DMS153 treated with DMSO at 0.1 percent for 48 hours (cell line): Measurements from ENCODE around the gene TMED1.
"Not testable (repeated sequence)": the region's sequence is repeated elsewhere in the genome, so short reads cannot be mapped to it uniquely, and the experiment has no call there.

Experiments
- DNase-seq: peaks from one replicate; lab custom pipeline; 2025; ENCODE audit not compliant: unreplicated experiment; lab: John Stamatoyannopoulos, UW

TMED1 gene, protein sequence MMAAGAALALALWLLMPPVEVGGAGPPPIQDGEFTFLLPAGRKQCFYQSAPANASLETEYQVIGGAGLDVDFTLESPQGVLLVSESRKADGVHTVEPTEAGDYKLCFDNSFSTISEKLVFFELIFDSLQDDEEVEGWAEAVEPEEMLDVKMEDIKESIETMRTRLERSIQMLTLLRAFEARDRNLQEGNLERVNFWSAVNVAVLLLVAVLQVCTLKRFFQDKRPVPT

DNA sequence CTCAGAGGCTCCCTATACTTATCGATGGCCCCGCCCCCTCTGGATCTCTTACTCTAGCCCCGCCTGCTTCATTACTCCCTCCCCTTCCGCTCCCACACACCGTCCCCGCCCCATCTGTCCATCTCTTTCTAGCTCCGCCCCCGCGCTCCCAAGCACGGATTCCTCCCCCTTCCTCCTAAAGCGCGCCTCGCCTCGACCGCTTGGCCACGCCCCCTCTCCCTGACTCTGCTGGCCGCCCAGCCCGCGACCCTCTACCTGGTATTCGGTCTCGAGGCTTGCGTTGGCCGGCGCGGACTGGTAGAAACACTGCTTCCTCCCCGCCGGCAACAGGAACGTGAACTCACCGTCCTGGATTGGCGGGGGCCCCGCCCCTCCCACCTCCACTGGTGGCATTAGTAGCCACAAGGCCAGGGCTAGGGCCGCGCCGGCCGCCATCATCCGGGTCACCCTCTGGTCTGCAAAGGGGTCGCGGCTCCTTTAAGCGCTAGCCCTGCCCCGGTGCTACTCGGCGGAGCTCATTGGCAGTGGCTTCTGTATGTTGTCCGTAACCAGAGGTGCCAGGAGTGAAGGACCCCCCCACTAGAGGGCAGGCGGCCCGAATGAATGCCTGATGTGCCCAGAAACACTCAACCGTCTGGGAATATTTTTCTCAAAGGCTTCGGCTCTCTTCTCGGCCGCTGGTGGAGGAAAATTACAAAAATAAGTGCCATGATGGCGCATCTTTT lies at the start of gene TMED1:
Gene TMED1, minus strand, starts transcription at position 459 of the 725 bp plus-strand sequence. Its CDS starts 21 bp downstream, at position 438.
- DNase-seq = peak; percentile 99

DNA sequence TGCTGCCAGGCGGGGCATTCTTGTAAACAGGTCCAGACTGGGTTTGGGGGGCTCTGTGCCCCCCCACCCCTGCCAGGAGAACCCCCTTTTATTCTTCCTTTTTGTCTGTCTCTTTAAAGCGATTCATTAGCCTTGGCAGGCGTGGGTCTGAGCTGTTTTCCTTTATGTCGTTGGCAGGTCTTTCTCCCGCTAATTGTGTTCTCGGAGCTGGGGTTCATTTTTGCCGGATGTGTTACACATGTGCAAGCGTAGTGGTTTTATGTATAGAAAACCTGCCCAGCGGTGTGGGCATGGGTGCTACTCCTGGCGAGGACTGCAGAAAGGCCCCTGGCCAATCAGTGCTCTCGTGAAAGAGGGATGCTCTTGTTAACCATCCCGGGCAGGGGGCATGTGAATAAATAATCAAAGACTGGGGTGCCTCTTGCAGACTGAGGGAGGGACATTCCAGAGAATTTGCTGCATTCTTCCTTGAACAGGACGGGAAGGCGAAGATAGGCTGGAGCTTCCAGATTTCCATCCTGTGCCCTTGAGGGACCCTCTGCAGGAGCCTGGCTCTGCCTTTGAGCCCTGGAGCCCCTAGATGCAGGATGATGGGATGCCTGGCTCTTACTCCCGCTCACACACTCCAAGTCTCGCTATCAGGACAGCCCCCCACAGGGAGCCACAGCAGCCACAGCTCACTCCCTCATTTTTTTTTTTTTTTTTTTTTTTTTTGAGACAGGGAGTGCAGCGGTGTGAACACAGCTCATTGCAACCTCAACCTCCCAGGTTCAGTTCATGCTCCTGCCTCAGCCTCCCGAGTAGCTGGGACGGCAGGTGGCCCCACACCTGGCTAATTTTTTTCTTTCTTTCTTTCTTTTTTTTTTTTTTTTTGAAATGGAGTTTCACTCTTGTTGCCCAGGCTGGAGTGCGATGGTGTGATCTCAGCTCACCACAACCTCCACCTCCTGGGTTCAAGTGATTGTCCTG lies 49.5 kb upstream of the TMED1 start:
- no peak for DNase-seq

DNA sequence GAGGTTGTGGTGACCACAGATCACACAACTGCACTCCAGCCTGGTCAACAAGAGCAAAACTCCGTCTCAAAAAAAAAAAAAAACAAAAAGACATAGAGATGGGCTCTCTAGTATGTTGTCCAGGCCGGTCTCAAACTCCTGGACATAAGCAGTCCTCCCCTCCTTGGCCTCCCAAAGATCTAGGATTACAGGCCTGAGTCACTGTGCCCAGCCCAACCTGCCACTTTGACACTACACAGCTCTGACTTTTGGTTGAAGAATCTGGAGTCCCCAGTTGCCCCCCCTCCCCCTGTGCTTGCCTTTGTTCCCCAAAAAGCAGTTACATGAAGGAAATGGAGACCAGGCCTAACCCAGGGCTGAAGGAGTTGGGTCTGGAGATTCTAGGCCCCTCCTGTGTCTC lies 48.3 kb upstream of the TMED1 start:
- DNase-seq = no peak

DNA sequence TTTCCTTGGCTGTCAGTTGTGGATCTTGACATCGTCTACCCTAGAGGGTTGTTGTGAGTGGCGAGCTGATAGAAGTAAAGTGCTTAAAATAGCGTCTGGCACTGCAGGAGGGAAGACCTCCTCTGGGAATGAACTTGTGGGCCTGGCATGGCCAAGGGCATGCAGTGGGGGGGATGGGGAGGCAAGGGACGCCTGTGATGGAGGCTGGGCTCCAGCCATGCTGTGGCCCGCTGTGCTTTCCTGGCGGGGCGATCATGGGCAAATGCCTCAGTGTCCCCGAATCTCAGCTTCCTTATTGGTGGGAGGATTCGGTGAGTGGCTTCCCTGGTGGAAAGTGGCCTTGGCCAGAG lies 46.1 kb upstream of the TMED1 start:
- DNase-seq = no peak

DNA sequence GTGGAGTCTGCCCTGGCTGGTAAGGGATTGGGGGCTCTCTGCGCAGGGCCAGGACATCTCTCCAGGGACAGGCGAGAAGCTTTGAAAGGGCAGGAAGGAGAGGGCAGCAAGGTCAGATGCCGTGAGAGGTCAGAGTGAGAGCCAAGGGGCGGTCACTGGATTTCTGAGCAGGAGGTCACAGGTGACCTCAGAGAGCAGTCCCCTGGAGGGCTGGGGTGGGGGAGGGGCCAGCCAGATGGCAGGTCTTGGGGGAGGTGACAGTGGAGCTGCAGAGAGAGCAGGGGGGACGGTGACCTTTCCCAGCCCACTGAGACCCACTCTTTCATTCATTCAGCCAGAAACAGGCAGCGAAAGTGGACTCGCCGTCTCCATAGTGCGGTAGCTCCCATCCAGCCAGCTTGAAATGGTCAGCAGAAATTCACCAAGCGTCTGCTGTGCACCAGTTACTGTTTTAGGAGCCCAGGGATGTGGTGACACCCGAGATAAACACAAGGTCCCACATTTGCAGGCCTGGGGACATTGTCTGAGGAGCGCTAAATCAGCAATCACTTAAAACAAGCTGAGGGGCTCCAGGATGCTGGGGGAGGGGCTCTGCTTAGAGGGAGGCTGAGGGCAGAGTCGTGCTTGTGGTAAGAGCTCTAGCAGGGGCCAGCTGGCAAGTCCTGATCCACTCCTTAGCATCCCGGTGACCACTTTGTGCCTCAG lies 45.5 kb upstream of the TMED1 start:
- no peak for DNase-seq

DNA sequence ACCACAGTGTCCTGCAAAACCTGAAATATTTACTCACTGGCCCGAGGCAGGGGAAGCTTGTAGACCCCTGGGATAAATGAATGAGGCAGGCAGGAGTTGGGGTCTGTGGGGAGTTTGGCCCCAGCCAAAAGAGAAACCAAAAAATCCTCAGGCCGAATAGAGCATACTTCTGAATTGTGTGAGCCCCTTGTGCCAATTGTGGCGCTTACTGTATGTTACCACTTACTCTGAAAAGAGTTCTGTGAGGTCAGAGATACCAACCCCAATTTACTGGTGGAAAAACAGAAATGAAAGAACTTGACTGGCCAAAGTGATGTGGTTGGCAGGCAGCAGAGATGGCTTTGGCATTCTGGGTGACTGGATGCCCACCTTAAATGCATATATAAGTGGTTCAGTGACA lies 42.2 kb upstream of the TMED1 start:
- DNase-seq = no peak

DNA sequence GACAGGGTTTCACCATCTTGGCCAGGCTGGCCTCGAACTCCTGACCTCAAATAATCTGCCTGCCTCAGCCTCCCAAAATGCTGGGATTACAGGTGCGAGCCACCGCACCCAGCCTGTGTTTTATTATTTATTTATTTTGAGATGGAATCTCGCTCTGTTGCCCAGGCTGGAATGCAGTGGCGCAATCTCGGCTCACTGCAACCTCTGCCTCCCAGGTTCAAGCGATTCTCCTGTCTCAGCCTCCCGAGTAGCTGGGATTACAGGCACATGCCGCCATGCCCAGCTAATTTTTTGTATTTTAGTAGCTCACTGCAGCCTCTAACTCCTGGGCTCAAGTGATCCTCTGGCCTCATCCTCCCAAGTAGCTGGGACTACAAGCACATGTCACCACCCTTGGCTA lies 41.6 kb upstream of the TMED1 start:
- not testable (repeated sequence) for DNase-seq

DNA sequence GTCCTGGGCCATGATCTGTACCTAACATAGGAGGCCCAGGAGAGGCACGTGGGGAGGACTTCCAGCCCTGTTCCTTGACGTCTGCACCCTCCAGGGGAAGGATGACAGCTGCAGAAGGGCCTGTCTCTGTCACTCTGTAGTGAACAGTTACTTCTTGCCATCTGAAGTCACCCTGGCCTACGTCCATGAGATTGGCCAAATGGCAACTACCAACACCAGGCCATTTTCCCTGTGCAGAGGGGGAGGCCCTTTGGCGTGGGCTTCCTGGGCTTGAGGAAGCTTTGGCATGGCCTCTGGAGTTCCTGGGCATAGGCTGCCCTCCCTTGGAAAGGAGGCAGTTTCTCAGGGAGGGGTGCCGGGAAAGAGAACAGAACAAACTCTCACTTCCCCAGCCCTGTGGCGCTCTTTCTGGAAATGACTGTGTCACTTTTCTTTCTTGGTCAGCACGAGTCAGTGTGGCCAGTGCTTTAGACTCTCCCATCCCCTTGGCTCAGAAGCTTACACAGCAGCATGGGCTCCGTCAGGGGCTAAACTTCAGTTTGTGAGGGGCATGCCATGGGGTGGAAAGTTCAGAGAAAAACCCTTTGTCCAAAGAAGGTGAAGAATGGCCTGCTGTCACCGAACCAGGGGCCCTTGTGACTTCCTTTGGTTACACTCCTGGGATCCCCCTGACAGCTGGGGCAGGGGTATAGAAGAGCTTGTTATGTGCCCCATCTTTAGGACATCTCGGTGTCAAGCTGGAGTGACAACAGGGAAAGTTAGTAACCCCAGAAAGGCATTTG lies 40.6 kb upstream of the TMED1 start:
- DNase-seq = no peak

DNA sequence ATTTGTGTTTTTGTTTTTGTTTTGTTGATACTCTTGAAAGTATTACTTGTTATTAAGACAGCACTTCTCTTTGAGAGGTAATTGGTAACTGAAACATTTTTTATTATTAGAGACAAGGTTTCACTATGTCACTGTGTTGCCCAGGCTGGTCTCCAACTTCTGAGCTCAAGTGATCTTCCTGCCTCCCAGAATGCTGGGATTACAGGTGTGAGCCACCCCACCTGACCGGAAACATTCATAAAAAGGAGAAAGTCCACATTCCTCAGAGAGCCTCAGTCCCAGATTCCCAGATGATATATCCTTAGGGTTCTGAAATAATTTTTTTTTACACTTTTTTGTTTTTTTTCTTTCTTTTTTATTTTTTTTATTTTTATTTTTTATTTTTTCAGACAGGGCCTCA lies 38.0 kb upstream of the TMED1 start:
- DNase-seq = no peak

DNA sequence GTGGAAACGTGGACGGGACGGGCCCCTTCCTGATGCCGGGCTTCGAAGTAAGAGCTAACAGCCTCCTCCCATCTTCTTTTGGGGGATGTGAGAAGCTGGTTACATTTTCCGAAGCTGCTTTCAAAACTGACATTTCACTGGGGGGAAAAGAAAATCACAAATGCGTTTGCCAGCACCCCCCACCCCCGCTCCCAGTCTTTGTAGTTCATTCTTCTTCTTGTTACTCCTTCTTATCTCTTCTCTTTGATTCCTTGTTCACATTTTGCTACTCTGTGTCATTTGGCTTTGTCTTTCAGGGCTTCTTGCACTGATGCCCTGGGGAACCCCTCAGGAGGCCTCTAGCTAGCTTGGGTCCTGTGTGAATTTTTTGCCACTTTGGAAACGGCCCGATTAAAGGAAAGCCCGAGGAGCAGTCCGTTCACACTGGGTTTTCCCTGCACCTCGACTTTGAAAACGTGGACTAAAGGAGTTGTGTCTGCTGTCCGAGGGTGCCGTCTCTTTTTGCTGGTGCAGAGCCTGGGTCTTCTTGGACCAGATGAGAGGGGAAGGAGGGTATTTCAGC lies 36.6 kb upstream of the TMED1 start:
- no peak for DNase-seq

DNA sequence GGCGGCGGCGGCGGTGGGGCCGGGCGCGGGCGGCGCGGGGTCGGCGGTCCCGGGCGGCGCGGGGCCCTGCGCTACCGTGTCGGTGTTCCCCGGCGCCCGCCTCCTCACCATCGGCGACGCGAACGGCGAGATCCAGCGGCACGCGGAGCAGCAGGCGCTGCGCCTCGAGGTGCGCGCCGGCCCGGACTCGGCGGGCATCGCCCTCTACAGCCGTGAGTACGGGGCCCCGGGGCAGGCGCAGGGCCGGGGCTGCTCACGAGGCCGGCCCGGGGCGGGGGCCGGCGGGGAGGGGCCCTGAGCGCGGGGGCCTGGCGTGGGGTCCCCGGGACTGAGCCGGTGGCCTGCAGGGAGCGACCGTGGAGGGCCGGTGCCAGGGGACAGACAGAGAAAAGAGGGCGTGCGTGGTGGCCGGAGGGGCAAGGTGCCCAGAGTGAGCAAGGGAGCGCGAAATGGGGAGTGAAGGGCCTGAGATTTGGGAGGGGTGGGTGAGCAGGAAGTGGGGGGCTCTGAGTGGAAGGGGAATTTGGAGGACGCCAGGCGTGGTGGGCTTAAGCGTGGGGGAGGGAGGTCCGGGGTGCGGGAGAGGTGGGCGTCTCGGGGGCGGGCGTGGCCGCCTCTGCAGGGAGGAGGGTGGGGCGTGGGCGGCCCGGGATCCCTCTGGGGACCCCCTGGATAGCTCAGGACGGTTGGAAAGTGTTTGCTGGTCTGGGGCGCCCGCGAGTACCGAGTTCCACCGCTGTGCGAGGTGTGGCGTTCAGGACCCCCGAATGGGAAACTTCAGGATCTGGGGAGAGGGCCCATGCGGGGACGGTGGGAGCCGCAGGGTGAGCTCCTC lies 35.9 kb upstream of the TMED1 start:
- DNase-seq = no peak

DNA sequence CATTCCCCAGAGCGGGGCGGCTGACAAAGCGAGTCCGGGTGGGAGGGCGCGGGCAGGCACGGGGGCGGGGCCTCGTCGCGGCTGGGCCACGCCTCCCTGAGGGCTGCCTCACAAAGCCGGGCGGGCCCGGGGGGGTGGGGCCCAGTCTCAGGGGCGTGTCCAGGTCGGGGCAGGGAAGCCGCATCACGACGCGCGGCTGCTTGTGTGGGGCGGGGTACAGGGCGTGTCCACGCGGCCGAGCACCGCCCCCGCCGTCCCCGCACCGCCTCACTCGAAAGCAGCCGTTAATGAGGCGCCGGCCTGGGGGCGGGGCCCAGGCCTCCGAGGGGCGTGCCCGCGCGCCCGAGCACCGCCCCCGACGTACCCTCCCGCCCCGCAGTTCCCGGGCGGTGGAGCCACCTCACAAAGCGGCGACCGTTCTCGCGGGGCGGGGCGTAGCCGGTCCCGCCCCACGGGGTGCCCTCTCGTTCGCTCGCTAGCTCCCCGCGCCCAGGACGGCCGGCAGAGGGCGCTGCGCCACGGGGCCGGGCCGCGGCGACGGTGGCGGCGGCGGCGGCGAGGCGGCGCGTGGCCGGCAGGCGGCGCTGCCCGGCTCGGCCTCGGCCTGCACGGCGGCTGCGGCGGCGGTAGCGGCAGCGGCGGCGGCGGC lies 35.1 kb upstream of the TMED1 start, which contains the start of gene CARM1:
Gene CARM1, plus strand, starts transcription at position 599 of the 649 bp plus-strand sequence. CDS start 150 bp downstream, outside the sequence.
- DNase-seq = peak; percentile 99

DNA sequence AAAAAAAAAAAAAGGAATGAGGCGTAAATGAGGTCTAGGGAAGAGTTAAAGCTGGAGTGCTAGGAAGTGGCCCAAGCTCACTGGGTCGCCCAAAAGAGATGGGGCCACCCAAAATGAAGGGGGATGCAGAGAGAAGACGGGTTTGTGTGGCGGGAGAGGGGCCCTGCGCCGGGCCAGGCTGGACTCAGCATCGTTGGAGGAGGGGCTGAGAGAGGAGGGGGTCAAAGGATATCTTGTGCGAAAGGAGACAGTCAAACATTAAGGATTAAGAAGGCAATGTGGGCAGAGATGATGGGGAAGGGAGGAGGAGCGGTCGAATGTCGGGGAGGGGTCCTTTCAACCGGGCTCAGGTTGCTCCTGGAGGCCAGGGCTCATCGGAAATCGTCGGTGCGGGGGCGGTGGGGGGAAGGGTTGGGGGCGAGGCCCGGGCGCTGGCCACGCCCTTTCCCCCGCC lies 34.5 kb upstream of the TMED1 start:
- no peak for DNase-seq

DNA sequence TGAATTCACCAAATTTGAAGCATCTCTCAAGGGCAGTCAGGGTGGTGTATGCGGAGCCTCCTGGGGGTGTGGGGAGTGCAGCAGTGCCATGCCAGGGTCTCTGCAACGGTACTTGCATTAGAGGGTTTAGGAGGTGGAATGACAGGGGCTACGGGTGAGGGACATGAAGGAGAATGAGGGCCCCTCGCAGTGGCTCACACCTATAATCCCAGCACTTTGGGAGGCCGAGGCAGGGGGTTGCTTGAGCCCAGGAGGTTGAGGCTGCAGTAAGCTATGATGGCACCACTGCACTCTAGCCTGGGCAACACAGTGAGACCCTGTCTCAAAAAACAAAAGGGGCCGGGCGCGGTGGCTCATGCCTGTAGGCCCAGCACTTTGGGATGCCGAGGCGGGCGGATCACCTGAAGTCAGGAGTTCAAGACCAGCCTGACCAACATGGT lies 33.9 kb upstream of the TMED1 start:
- not testable (repeated sequence) for DNase-seq

DNA sequence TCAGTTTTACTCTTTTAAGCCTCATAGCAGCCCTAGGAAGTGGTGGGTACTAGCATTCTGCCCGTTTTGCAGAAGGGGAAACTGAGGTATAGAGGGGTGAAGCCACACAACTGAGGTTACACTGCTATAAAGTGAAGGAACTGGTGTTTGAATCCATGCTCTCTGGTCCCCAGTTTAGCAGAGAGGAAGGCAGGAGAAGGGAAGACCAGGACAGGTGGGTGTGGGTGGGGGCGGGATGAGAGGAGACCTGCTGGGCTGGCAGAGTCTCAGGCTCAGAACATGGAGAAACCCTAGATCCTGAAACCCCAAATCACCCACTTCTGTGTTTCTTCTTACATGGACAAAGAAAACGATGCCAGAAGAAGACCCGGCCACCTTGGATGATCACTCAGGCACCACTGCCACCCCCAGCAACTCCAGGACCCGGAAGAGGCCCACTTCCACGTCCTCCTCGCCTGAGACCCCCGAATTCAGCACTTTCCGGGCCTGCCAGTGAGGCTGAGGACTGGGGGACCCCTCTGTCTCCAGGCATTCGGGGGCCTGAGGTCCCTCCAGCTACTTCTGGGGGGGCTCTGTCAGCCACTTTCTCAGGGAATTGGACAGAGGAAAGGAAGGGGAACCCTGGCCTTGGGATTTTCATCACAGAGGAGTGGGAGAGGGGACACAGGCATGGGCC lies 33.0 kb upstream of the TMED1 start:
- DNase-seq = no peak

DNA sequence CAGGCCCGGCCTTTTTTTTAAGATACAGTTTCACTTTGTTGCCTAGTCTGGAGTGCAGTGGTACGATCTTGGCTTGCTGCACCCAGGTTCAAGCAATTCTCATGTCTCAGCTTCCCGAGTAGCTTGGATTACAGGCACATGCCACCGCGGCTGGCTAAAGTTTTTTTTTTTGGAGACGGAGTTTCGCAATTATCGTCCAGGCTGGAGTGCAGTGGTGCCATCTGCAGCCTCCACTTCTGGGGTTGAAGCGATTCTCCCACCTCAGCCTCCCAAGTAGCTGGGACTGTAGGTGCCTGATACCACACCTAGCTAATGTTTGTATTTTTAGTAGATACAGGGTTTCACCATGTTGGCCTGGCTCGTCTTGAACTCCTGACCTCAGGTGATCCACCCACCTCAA lies 30.5 kb upstream of the TMED1 start:
- DNase-seq = no peak

DNA sequence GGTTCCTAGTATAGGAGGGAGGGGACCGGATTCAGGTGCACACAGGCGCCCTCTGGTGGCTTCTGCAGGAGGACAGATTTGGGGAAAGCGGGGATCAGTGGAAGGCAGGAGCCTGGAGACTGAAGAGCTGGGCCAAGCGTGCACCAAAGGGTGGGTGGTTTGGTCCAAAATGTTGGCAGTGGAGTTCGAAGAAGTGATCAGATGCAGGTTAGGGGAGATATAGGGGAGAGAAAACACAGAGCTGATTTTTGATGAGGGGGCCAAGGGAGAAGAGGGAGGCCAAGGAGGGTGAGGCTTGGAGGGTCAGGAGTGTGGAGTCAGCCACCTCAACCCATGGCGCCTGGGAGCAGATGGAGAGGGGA lies 28.5 kb upstream of the TMED1 start:
- DNase-seq = peak; percentile 68
